Sigmoid colon (tissue), 7 donors: ENCODE results near the gene BCR. TPM values are rescaled to one million over a fixed set of nuclear protein-coding genes. Genes with fewer than 3 reads are reported as not detected.
"Not testable (repeated sequence)": the region's sequence is repeated elsewhere in the genome, so short reads cannot be mapped to it uniquely, and the experiment has no call there.

Experiments used
- DNase-seq: peaks from one replicate; pipeline ENCODE4 v3.0.0-alpha.2; 2019
- H3K27ac ChIP-seq, 4 donors: fragments of 200-600 bp; sonication (generic); one replicate each; pipeline ENCODE4 v1.5.1; 2016 to 2019; ENCODE audit warnings: mild to moderate bottlenecking in 1 of 4
- H3K27me3 ChIP-seq, 3 donors: fragments of 200-600 bp; sonication (generic); one replicate each; pipeline ENCODE4 v1.5.1; 2019; ENCODE audit warnings: mild to moderate bottlenecking in 1 of 3
- H3K36me3 ChIP-seq, 4 donors: fragments of 200-600 bp; sonication (generic); one replicate each; pipeline ENCODE4 v1.5.1; 2016 to 2019
- H3K4me1 ChIP-seq, 4 donors: fragments of 200-600 bp; sonication (generic); one replicate each; pipeline ENCODE4 v1.5.1; 2017 to 2019
- H3K4me3 ChIP-seq, 4 donors: fragments of 200-600 bp; sonication (generic); one replicate each; pipeline ENCODE4 v1.5.1; 2017 to 2019; ENCODE audit warnings: mild to moderate bottlenecking in 2 of 4, moderate library complexity in 1 of 4
- H3K9me3 ChIP-seq, 4 donors: fragments of 200-600 bp in 3 of 4; sonication (generic) in 3 of 4; one replicate each; pipeline versions ENCODE4 v1.5.1 to v1.6.1; 2013 to 2019
- EP300 ChIP-seq, 4 donors: sonication (generic); formaldehyde crosslinking; IDR thresholded peaks; one replicate each; pipeline ENCODE4 v1.6.1; 2017; ENCODE audit warnings: antibody characterized with exemption in 4 of 4
- POLR2A ChIP-seq, 2 donors: fragments of 450-650 bp; IDR thresholded peaks; one replicate each; pipeline ENCODE4 v1.6.1; 2016; ENCODE audit warnings: antibody characterized with exemption in 2 of 2, mild to moderate bottlenecking in 2 of 2, moderate library complexity in 2 of 2
- POLR2AphosphoS5 ChIP-seq, 4 donors: sonication (generic); formaldehyde crosslinking; IDR thresholded peaks; one replicate each; pipeline ENCODE4 v1.6.1; 2017; ENCODE audit warnings: antibody characterized with exemption in 4 of 4
- WGBS, 2 donors: extraction: QIAGEN DNeasy Blood & Tissue Kit; methylation state at CpG; one replicate each; pipeline ENCODE4 v1.1.7; 2013; 5-methylcytosine and 5-hydroxymethylcytosine counted together
- intact Hi-C: fragments of 100-400 bp; cut with DNase I; formaldehyde crosslinking; loops from one replicate; pipeline ENCODE4 v1.15.1; 2023
- polyA plus RNA-seq, 3 donors: library from polyadenylated mRNA; stranded (reverse); fragments of 200-250 nt; gene quantifications; one replicate each; pipeline ENCODE4 v1.2.3, GENCODE V29; 2013
- total RNA-seq, 4 donors: library from RNA; depleted of rRNA; stranded (reverse); fragments of >200 nt; gene quantifications; one replicate each; pipeline ENCODE4 v1.1.0, GENCODE V29; 2016
- TF ChIP-seq, protein P1 (sequence below), 4 experiments: fragments of 450-650 bp in 3 of 4; fragments of 200-600 bp in 1 of 4; IDR thresholded peaks; one replicate each; pipeline ENCODE4 v1.5.1; 2016 to 2019; ENCODE audit warnings: antibody characterized with exemption in 4 of 4, mild to moderate bottlenecking in 3 of 4, moderate library complexity in 2 of 4
- donor health status: healthy with polysubstance abuse.
- donor health status: Bipolar disorder and iron deficiency.
- donor health status: healthy.

The BCR gene
- total and polyA plus RNA-seq, 7 donors, result 10.8 to 39.9 (median 17.5) TPM

DNA sequence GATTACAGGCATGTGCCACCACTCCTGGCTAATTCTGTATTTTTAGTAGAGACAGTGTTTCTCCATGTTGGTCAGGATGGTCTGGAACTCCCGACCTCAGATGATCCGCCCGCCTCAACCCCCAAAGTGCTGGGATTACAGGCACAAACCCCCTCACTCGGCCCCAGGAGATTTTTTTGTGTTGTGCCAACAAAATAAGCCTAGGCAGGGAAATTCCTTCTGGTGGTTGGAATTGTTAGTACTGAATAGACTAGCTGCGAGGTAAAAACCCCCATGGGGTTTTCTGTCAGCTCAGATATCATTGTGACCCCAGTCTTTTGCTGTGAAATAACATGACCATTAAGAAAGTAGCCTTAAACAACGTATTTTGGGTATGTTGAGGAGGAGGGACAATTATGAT, 144.9 kb downstream of the BCR start:
- intact Hi-C loops, result no loop called here
- H3K4me3 ChIP-seq, result no peak overlapping the region
- H3K36me3 ChIP-seq, result no peaks in the 10 kb centered on the region
- WGBS, 2 donors, result 73 to 74% methylated on average over 6 of the region's 6 CpGs
- H3K27ac ChIP-seq, result no peak overlapping the region
- H3K4me1 ChIP-seq, result no peaks in the 10 kb centered on the region
- H3K9me3 ChIP-seq, result no peaks in the 10 kb centered on the region
- TF ChIP-seq POLR2AphosphoS5 (IDR thresholded peaks at IDR 0.05) (no peak), EP300 (IDR thresholded peaks at IDR 0.05) (no peak), POLR2A (IDR thresholded peaks at IDR 0.05) (no peak)
- DNase-seq, result no peak
- no peaks in the 10 kb centered on the region for H3K27me3 ChIP-seq

DNA sequence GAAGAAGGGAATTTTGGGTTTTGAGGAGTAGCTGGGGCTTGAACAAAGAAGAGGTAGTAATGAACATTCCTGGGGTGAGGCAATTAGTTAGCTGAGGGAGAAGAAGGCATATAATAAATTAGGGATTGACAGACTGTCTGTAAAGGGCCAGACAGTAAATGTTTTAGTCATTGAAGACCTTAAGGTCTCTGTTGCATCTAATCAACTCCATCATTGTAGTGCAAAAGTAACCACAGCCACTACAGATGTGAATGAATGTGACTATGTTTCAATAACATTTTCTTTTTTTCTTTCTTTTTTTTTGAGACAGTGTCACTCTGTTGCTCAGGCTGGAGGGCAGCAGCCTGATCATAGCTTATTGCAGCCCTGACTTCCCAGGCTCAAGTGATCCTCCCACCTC, 153.5 kb downstream of the BCR start:
- H3K27me3 ChIP-seq, H3K4me3 ChIP-seq, H3K27ac ChIP-seq, DNase-seq, H3K9me3 ChIP-seq, intact Hi-C loops, H3K4me1 ChIP-seq, H3K36me3 ChIP-seq: not testable (repeated sequence)

DNA sequence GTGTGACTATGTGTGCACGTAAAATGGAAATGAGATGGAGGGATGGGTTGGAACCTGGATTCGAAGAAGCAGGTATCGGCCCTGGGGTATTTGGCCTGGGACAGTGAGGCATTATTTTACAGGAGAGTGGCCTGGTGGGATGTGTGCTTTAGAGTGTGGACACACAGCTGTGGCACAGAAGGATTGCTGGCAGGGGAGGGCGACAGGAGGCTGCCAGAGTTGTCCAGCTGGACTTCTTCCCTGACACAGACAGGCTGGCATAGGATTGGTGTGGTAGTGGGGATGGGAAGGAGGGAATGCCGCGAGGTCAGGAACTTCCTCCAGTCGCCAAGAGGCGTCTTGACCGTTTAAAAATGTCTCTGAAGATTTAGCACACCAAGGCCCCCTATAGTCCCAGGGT, 157.4 kb downstream of the BCR start:
- intact Hi-C loops, H3K9me3 ChIP-seq, DNase-seq: not testable (repeated sequence)

DNA sequence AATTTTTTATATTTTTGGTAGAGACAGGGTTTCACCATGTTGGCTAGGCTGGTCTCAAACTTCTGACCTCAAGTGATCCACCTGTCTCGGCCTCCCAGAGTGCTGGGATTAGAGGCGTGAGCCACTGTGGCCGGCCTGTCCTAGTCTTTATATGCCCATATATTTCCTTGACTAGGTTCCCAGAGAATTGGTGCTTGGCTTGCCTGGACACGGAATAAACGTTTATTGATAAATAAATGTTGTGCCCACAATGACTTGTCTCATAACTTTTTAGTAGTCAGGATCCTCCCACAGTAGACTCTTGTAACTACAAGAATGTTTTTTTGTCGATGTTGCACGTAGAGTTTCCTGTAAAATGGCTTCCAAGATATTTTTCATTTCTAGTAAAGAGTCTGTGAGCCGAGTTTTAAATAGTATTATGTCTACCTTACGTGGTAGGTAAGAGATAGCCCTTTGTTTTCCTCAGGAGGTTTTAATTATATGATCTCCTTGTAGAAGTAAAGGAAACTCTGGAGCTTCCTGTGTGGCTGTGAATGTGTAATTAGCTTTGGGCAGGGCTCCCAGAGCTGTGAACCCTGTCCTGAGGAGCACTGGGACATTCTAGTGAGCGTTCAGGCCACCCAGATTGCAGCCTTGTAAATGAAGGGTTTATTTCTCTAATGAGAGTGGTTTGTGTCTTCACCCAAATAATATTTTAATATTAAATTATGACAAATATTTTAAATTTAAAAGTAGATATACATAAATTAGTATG, 161.8 kb downstream of the BCR start:
- 25 to 73% methylated on average over 9 of the region's 10 CpGs for WGBS, 2 donors
- H3K9me3 ChIP-seq, H3K36me3 ChIP-seq, intact Hi-C loops, H3K4me3 ChIP-seq, H3K4me1 ChIP-seq, DNase-seq, H3K27me3 ChIP-seq, H3K27ac ChIP-seq: not testable (repeated sequence)

More for the DNA sequence above, 157.4 kb downstream of the BCR start:
- not testable (repeated sequence) for H3K27me3 ChIP-seq, H3K4me3 ChIP-seq, H3K27ac ChIP-seq, H3K36me3 ChIP-seq, H3K4me1 ChIP-seq
- WGBS, 2 donors, result 88 to 96% methylated on average over 3 to 6 of the region's 9 CpGs

DNA sequence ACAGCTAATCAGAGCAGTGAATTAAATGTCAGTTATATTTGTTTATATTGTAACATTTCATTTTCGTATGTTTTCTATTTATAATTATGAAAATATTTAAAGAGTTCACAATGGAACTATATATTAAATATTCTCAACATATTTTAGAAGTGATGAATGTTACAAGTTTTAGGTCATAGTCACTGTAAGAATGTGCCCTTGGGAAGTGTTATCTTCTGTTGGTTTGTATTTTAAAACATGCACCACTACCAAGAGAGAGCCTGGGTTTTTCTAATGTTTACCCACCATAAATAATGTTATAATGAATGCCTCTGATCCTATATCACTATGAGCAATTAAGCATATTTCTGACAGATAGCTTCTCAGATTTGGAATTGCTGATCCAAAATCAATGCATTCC, 171.0 kb downstream of the BCR start:
- TF ChIP-seq EP300 (IDR thresholded peaks at IDR 0.05), result no peak
- TF ChIP-seq, protein P1, sequence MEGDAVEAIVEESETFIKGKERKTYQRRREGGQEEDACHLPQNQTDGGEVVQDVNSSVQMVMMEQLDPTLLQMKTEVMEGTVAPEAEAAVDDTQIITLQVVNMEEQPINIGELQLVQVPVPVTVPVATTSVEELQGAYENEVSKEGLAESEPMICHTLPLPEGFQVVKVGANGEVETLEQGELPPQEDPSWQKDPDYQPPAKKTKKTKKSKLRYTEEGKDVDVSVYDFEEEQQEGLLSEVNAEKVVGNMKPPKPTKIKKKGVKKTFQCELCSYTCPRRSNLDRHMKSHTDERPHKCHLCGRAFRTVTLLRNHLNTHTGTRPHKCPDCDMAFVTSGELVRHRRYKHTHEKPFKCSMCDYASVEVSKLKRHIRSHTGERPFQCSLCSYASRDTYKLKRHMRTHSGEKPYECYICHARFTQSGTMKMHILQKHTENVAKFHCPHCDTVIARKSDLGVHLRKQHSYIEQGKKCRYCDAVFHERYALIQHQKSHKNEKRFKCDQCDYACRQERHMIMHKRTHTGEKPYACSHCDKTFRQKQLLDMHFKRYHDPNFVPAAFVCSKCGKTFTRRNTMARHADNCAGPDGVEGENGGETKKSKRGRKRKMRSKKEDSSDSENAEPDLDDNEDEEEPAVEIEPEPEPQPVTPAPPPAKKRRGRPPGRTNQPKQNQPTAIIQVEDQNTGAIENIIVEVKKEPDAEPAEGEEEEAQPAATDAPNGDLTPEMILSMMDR (IDR thresholded peaks at IDR 0.05), result no peak
- no peak for TF ChIP-seq POLR2AphosphoS5 (IDR thresholded peaks at IDR 0.05)
- no peak for TF ChIP-seq POLR2A (IDR thresholded peaks at IDR 0.05)
- Histone ChIP-seq H3K27ac (no peak overlapping the region), H3K4me1 (no peaks in the 10 kb centered on the region), H3K36me3 (no peaks in the 10 kb centered on the region), H3K9me3 (no peaks in the 10 kb centered on the region), H3K27me3 (no peaks in the 10 kb centered on the region), H3K4me3 (no peak overlapping the region)
- no peak for DNase-seq
- 73 to 82% methylated on average over 1 of the region's 1 CpG for WGBS, 2 donors
- intact Hi-C loops, result no loop called here

DNA sequence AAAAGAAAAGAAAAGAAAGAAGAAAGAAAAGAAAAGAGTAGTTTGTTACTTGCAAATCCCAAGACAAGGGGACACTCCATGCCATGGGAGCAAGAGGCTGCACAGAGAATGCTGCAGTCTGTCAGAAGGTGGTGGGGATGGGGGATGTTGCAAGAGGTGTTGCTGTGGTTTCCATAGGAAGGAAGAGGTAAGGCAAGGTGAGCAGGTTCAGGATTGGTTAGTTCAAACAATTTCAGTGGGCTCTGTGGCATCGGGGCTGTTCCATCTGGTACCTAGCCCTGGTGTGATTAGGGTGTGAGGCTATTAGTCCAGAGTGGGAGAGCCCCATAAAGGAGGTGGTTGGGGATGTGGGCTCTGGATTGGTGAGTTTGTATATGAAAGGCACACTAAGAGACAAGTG, 172.7 kb downstream of the BCR start:
- DNase-seq, result no peak
- no peak overlapping the region for H3K27ac ChIP-seq
- no peaks in the 10 kb centered on the region for H3K27me3 ChIP-seq
- no peaks in the 10 kb centered on the region for H3K4me1 ChIP-seq
- no peak for TF ChIP-seq POLR2AphosphoS5 (IDR thresholded peaks at IDR 0.05)
- TF ChIP-seq, protein P1 (IDR thresholded peaks at IDR 0.05), result no peak
- no peak for TF ChIP-seq EP300 (IDR thresholded peaks at IDR 0.05)
- TF ChIP-seq POLR2A (IDR thresholded peaks at IDR 0.05), result no peak
- H3K36me3 ChIP-seq, result no peaks in the 10 kb centered on the region
- H3K9me3 ChIP-seq, result no peaks in the 10 kb centered on the region
- H3K4me3 ChIP-seq, result no peak overlapping the region
- intact Hi-C loops, result no loop called here
- WGBS, 2 donors, result 67 to 89% methylated on average over 1 of the region's 1 CpG

DNA sequence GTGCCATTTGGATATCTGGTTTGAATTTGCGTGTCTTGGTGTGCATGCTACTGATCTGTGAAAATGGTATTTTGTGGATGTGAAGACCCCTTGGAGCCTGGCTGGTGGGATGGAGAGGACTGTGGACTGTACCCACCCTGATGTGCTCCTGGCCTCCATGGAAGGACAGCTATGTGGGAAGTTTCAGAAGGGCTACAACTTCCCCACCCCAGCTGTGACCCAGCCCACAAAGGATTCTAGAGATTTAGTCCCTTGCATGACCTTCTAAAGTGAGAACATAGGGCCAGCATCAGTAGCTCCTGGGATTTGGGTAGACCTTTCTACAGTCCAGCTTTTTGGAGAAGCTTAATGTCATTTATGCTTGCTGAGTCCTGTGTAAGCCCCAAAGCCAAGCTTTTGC, 173.4 kb downstream of the BCR start:
- H3K36me3 ChIP-seq, result no peaks in the 10 kb centered on the region
- no peak for DNase-seq
- no peaks in the 10 kb centered on the region for H3K9me3 ChIP-seq
- intact Hi-C loops, result no loop called here
- no peaks in the 10 kb centered on the region for H3K27me3 ChIP-seq
- no peak overlapping the region for H3K4me3 ChIP-seq
- no peaks in the 10 kb centered on the region for H3K4me1 ChIP-seq
- no peak overlapping the region for H3K27ac ChIP-seq
- 96% methylated on average over 1 of the region's 1 CpG for WGBS, 2 donors
- no peak for TF ChIP-seq POLR2A (IDR thresholded peaks at IDR 0.05)
- no peak for TF ChIP-seq EP300 (IDR thresholded peaks at IDR 0.05)
- TF ChIP-seq, protein P1 (IDR thresholded peaks at IDR 0.05), result no peak
- TF ChIP-seq POLR2AphosphoS5 (IDR thresholded peaks at IDR 0.05), result no peak
